Transverse colon (tissue), 4 donors: Measurements from ENCODE around the gene LSMEM2.

Source experiments
- CTCF ChIP-seq, 5 experiments: fragments of 200-600 bp in 3 of 5; fragments of 450-650 bp in 2 of 5; sonication (generic) in 3 of 5; IDR thresholded peaks; 1 replicate in 2 of 5; 2 replicates in 3 of 5; pipeline ENCODE4 v1.5.1; 2016 to 2017; ENCODE audit warnings: antibody characterized with exemption in 5 of 5, inconsistent platforms in 3 of 5, mild to moderate bottlenecking in 2 of 5, moderate library complexity in 1 of 5
- POLR2A ChIP-seq: fragments of 450-650 bp; IDR thresholded peaks from one replicate; pipeline ENCODE4 v1.6.1; 2016; ENCODE audit warnings: antibody characterized with exemption, mild to moderate bottlenecking, moderate library complexity
- POLR2AphosphoS5 ChIP-seq, 3 donors: sonication (generic); formaldehyde crosslinking; IDR thresholded peaks; one replicate each; pipeline ENCODE4 v1.6.1; 2016; ENCODE audit warnings: antibody characterized with exemption in 3 of 3

- no peak for TF ChIP-seq CTCF (IDR thresholded peaks at IDR 0.05)
- TF ChIP-seq POLR2A = no peak
- no peak for TF ChIP-seq POLR2AphosphoS5 (IDR thresholded peaks at IDR 0.05)
Measured at GRCh38 chr3:50260942-50261441, 17.9 kb upstream of the LSMEM2 start.
